HG03135 (cell line): ENCODE data around the gene ZSCAN26.
"Not testable (repeated sequence)": the region's sequence is repeated elsewhere in the genome, so short reads cannot be mapped to it uniquely, and the experiment has no call there.

ENCODE experiments used
- ATAC-seq: cut with Tn5 transposase; IDR thresholded peaks from one replicate; pipeline ENCODE4 v1.9.1; 2021; ENCODE audit warnings: mild to moderate bottlenecking, moderate library complexity; ENCODE audit not compliant: unreplicated experiment

Gene ZSCAN26

DNA sequence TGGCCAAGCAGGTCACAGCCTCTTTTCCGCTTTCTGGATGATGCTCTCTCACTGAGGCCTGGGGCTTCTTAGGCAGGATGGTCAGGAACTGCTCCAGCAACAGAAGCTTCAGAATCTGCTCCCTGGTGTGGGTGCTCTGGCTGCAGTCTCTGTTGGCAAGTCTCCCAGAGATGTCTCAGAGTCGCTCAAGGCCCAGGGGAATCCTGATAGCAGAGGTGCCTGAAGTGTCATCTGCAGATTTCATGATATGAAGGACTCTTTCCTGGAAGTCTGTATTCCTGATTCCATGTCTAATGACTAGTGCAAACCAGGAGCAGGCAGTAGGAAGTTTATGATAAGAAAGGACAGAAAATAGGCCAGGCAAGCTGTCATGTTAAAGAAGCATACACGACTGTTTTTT lies 48.7 kb downstream of the ZSCAN26 start:
- no peak for ATAC-seq

DNA sequence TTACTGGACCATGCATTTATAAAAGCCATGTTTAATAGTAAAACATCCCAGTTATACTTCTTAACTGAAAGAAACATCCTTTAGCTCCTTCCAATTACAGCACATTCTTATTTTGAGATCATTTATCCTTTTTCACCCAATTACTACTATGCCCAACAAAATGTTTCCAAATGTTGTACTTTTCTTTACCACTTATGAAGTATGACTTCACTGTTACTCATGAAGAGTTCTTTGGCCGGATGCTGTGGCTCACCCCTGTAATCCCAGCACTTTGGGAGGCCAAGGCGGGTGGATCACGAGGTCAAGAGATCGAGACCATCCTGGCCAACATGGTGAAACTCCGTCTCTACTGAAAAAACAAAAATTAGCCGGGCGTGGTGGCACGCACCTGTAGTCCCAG lies 50.9 kb downstream of the ZSCAN26 start:
- ATAC-seq = not testable (repeated sequence)

- no peak for ATAC-seq
Observed at GRCh38 chr6:28322661-28323060, 55.7 kb downstream of the ZSCAN26 start.

GRCh38 chr6:28323813-28324424 lies 57.0 kb downstream of the ZSCAN26 start:
- ATAC-seq = no peak

DNA sequence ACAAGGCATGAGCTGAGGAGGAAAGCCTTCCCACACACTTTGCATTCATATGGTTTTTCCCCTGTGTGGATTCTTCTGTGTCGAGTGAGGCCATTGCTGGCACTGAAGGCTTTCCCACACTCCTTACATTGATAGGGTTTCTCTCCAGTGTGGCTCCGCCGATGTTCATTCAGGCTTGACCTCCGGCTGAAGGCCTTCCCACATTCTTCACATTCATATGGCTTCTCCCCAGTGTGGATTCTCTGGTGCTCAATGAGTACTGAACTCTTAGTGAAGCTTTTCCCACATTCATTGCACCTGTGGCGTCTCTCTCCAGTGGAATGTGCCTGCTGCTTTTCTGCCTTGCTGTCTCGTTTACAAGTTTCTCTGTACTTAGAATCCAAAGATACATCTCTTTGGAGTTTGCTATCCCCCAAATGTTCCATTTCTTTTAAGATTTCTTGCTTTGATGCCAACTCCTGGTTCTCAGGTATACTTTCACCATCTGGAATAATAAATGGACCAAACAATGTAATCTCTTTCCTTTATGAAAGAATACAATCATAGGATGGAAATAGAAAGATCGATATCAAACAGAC lies 59.5 kb downstream of the ZSCAN26 start:
- no peak for ATAC-seq
